GM20000 (cell line): ENCODE data around the gene TLR4.
A peak's percentile ranks its signal among the peaks of the same experiment; 100 is the strongest.

Experiments used
- DNase-seq: peaks from one replicate; pipeline ENCODE4 v3.0.0; 2012; ENCODE audit warnings: low spot score
- TF ChIP-seq, protein P1 (sequence below): IDR thresholded peaks from 2 replicates; pipeline ENCODE4 v1.5.1; 2012; ENCODE audit warnings: mild to moderate bottlenecking, control low read depth; ENCODE audit errors: extremely low read depth, missing control alignments

TLR4 gene

DNA sequence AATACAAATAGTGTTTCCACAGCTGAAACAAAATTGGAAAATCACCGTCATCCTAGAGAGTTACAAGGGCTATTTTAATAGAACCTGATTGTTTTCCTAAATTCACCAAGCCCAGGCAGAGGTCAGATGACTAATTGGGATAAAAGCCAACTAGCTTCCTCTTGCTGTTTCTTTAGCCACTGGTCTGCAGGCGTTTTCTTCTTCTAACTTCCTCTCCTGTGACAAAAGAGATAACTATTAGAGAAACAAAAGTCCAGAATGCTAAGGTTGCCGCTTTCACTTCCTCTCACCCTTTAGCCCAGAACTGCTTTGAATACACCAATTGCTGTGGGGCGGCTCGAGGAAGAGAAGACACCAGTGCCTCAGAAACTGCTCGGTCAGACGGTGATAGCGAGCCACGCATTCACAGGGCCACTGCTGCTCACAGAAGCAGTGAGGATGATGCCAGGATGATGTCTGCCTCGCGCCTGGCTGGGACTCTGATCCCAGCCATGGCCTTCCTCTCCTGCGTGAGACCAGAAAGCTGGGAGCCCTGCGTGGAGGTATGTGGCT, at the start of gene TLR4:
TSS of gene TLR4 (plus strand) at position 380 of the 552 bp plus-strand sequence. CDS start at position 450, 70 bp downstream.
- peak; percentile 21 for DNase-seq
- TF ChIP-seq, protein P1, sequence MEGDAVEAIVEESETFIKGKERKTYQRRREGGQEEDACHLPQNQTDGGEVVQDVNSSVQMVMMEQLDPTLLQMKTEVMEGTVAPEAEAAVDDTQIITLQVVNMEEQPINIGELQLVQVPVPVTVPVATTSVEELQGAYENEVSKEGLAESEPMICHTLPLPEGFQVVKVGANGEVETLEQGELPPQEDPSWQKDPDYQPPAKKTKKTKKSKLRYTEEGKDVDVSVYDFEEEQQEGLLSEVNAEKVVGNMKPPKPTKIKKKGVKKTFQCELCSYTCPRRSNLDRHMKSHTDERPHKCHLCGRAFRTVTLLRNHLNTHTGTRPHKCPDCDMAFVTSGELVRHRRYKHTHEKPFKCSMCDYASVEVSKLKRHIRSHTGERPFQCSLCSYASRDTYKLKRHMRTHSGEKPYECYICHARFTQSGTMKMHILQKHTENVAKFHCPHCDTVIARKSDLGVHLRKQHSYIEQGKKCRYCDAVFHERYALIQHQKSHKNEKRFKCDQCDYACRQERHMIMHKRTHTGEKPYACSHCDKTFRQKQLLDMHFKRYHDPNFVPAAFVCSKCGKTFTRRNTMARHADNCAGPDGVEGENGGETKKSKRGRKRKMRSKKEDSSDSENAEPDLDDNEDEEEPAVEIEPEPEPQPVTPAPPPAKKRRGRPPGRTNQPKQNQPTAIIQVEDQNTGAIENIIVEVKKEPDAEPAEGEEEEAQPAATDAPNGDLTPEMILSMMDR, result no peak

DNA sequence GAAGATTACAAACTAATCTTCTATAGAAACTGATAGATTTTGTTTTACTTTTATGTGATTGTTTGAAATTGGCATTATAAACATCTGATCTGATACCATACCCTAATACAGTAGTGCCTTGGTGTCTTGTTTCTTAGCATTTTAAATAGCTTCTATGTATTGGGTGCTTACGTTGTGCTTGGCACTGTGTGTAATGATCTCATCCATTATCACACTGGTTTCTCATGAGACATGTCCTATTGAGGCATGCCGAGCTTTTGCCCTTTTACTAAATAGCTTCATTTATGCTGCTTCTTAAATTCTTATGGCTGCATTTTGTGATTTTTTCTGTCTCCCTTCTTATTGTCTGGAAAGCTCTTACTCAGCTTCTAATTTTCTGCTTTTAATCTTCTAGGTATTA, 48.2 kb upstream of the TLR4 start:
- DNase-seq, result no peak
- TF ChIP-seq, protein P1, result no peak

DNA sequence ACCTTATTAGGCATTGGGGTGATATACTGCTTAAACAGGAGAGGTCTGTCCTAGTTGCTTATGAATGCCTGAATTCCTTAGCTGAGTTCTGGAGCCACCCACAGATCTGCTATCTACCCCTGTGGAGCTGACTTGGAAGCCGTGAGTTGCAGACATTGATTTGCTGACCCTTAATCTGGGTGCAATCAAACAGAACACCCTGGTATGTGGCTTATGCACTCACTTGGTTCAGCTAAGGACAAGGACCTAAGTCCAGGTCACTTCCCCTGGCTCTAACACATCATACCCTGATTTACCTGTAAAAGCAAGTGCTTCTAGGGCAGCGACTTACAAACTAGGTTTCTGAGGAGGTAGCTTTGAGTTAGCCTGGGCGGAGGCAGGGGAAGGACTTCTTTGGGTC, 41.6 kb upstream of the TLR4 start:
- TF ChIP-seq, protein P1, result no peak
- no peak for DNase-seq

DNA sequence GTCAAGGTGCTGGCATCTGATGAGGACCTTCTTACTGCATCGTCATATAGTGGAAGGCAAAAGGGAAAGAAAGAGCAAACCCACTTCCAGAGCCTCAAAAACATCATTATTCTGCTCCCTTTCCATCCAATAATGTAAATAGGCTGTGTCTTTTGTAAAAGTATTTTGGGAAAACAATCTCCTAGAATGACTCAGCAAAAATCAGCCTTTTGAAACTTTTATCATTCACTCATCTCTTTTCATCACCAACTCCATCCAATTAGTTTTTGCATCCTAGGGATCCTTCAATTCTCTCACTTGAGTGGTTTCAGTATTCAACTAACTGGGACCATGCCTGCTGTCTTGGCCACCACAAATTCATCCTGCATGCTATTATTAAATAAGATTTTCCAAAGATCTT, 39.8 kb upstream of the TLR4 start:
- DNase-seq, result no peak
- TF ChIP-seq, protein P1, result no peak

DNA sequence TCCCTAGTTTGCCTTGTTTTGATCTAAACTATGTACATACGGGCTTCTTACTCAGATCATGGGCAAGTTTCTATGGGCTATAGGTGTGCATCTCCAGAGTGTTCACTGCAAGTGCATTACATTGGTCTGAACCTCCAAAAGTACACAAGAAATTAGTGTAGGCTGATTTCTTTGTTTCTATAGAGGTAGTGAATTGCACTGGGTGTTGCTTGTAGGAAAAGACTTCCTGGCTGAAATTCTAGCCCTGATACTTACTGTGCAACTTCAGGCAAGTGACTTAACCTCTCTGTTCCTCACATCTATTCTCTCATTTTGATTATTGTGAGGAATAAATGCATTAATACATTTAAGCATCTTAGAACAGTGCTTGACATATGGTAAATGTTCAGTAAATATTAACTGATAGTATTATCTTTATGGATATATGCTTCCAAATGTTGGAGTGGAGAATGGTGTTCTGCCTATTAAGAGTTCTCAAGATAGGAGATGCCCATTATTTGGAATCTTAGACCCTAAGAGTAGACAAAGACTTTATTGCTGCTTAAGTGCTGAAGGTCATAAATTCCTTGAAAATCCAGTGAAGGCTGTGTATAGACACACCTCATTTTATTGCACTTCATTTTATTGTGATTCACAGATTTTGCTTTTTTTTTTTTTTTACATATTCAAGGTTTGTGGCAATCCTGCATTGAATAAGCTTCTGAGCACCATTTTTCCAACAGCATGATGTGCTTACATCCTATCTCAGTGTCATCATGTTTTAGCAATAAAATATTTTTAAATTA, 38.4 kb upstream of the TLR4 start:
- TF ChIP-seq, protein P1, result no peak
- no peak for DNase-seq

DNA sequence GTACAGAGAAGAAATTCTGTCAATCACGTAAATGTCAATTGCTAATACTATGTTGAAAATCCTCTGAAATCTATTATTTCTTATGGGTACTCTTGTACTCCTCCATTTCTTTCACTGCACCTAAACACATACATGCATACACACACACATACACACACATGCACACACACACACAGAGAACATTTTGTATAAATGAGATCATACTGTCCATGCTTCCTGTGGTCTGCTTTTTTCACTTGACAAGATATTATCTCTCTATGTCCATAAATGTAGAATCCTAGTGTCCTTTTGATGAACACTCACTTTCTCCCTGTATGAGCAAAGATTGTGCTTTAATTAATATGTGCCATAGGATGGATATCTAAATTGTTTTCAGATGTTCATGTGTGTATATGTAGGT, 32.7 kb upstream of the TLR4 start:
- no peak for DNase-seq
- TF ChIP-seq, protein P1, result no peak

DNA sequence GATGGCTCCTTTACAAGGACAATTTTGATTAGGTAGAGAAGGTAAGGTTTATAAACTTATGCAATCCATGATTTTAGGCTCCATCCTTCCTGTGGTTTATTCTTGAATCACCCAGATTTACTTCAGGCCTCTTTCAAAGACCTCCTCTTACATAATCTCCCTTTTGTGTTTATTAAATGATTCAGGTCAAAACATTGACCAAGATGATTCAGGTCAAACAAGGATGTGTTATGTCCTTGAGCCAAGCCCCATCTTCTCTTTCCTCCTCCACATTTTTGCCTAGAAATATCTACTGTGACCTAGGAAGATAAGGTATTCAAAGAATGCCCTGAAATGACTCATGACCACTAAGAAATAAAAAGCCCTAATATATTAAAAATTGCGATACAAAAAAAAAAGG, 31.8 kb upstream of the TLR4 start:
- DNase-seq, result no peak
- TF ChIP-seq, protein P1, result no peak
